Measurements from ENCODE around the gene CFAP46.

The CFAP46 gene

GRCh38 chr10:132810807-132811700, 131.3 kb downstream of the CFAP46 start:
- no peak overlapping the region for H3K27ac ChIP-seq
- no peak for DNase-seq
- no peaks in the 10 kb centered on the region for H3K36me3 ChIP-seq
- H3K9me3 ChIP-seq (ENCODE audit: severe bottlenecking): no peaks in the 10 kb centered on the region
- TF ChIP-seq CTCF (IDR thresholded peaks at IDR 0.05; ENCODE audit: low read depth, low read length): no peak
- H3K27me3 ChIP-seq (ENCODE audit: insufficient read depth, low read depth, severe bottlenecking): no peaks in the 10 kb centered on the region
- no peak overlapping the region for H3K4me3 ChIP-seq (ENCODE audit: low read depth, low read length)

- no peak for TF ChIP-seq CTCF (IDR thresholded peaks at IDR 0.05; ENCODE audit: low read depth, low read length)
- no peak for DNase-seq
- H3K36me3 ChIP-seq: no peaks in the 10 kb centered on the region
- H3K4me3 ChIP-seq (ENCODE audit: low read depth, low read length): no peak overlapping the region
- no peaks in the 10 kb centered on the region for H3K9me3 ChIP-seq (ENCODE audit: severe bottlenecking)
- H3K27ac ChIP-seq: no peak overlapping the region
- H3K27me3 ChIP-seq (ENCODE audit: insufficient read depth, low read depth, severe bottlenecking): no peaks in the 10 kb centered on the region
Measured at GRCh38 chr10:132810141-132810806, 132.1 kb downstream of the CFAP46 start.

GRCh38 chr10:132809232-132810140, 132.9 kb downstream of the CFAP46 start:
- TF ChIP-seq CTCF (IDR thresholded peaks at IDR 0.05; ENCODE audit: low read depth, low read length): no peak
- Histone ChIP-seq H3K27me3 (ENCODE audit: insufficient read depth, low read depth, severe bottlenecking) (no peaks in the 10 kb centered on the region), H3K9me3 (ENCODE audit: severe bottlenecking) (no peaks in the 10 kb centered on the region), H3K36me3 (no peaks in the 10 kb centered on the region), H3K27ac (no peak overlapping the region), H3K4me3 (ENCODE audit: low read depth, low read length) (no peak overlapping the region)
- no peak for DNase-seq

- no peaks in the 10 kb centered on the region for H3K27me3 ChIP-seq (ENCODE audit: insufficient read depth, low read depth, severe bottlenecking)
- no peaks in the 10 kb centered on the region for H3K36me3 ChIP-seq
- H3K4me3 ChIP-seq (ENCODE audit: low read depth, low read length): no peak overlapping the region
- no peak for DNase-seq
- TF ChIP-seq CTCF (IDR thresholded peaks at IDR 0.05; ENCODE audit: low read depth, low read length): no peak
- H3K27ac ChIP-seq: no peak overlapping the region
- H3K9me3 ChIP-seq (ENCODE audit: severe bottlenecking): no peaks in the 10 kb centered on the region
Measured at GRCh38 chr10:132808383-132809231, 133.8 kb downstream of the CFAP46 start.

GRCh38 chr10:132807621-132808049, 134.7 kb downstream of the CFAP46 start:
- no peak for TF ChIP-seq CTCF (IDR thresholded peaks at IDR 0.05; ENCODE audit: low read depth, low read length)
- H3K27ac ChIP-seq: no peak overlapping the region
- no peaks in the 10 kb centered on the region for H3K36me3 ChIP-seq
- no peak for DNase-seq
- no peaks in the 10 kb centered on the region for H3K27me3 ChIP-seq (ENCODE audit: insufficient read depth, low read depth, severe bottlenecking)
- no peak overlapping the region for H3K4me3 ChIP-seq (ENCODE audit: low read depth, low read length)
- no peaks in the 10 kb centered on the region for H3K9me3 ChIP-seq (ENCODE audit: severe bottlenecking)
